OCI-LY7 (cell line): ENCODE data around the gene ARHGEF1. TPM values are rescaled to one million over a fixed set of nuclear protein-coding genes. Genes with fewer than 3 reads are reported as not detected.
A peak's percentile ranks its signal among the peaks of the same experiment; 100 is the strongest.

Experiments
- BruUV-seq: library from RNA; stranded (reverse); fragments of 400-500 nt; replicated peaks from 2 replicates; lab custom pipeline; 2021; lab: Mats Ljungman, UMichigan
- CTCF ChIA-PET: fragments of 300-600 bp; sonication (Branson Sonifier 250); formaldehyde crosslinking; loops from one replicate; lab custom pipeline; 2022; ENCODE audit warnings: antibody characterized with exemption; ENCODE audit not compliant: unreplicated experiment; lab: Charles Lee
- POLR2A ChIA-PET: fragments of 300-600 bp; sonication (Branson Sonifier 250); formaldehyde crosslinking; loops from one replicate; lab custom pipeline; 2022; ENCODE audit warnings: antibody characterized with exemption; lab: Charles Lee
- DNase-seq: peaks from one replicate; pipeline ENCODE4 v3.0.0-alpha.2; 2015; ENCODE audit warnings: low spot score
- H2AFZ ChIP-seq: fragments of 200-600 bp; sonication (generic), shearing (Covaris generic); 2 replicates; pipeline ENCODE4 v1.6.1; 2014; ENCODE audit warnings: mild to moderate bottlenecking, antibody characterized with exemption, low read length, moderate library complexity
- H3K27ac ChIP-seq: fragments of 200-600 bp; sonication (generic); 2 replicates; pipeline ENCODE4 v1.5.1; 2014; ENCODE audit warnings: mixed run types, low read depth, mild to moderate bottlenecking, moderate library complexity, low read length, inconsistent platforms; ENCODE audit not compliant: poor library complexity, severe bottlenecking
- H3K36me3 ChIP-seq: fragments of 200-600 bp; sonication (generic); 2 replicates; pipeline ENCODE4 v1.6.1; 2014; ENCODE audit warnings: mild to moderate bottlenecking, antibody characterized with exemption, low read length, moderate library complexity, mixed read lengths; ENCODE audit not compliant: insufficient read depth
- H3K4me1 ChIP-seq: fragments of 200-600 bp; sonication (generic); 2 replicates; pipeline ENCODE4 v1.5.1; 2014; ENCODE audit warnings: mild to moderate bottlenecking, low read length; ENCODE audit not compliant: insufficient read depth, poor library complexity, severe bottlenecking
- H3K4me2 ChIP-seq: fragments of 200-600 bp; sonication (generic); 2 replicates; pipeline ENCODE4 v1.6.1; 2014; ENCODE audit warnings: mild to moderate bottlenecking, low read length
- H3K4me3 ChIP-seq: fragments of 200-600 bp; sonication (generic); 2 replicates; pipeline ENCODE4 v1.5.1; 2014; ENCODE audit warnings: mild to moderate bottlenecking, low read depth, low read length; ENCODE audit not compliant: poor library complexity, severe bottlenecking
- H3K79me2 ChIP-seq: fragments of 200-600 bp; sonication (generic); 2 replicates; pipeline ENCODE4 v1.6.1; 2016; ENCODE audit warnings: low read depth, mild to moderate bottlenecking, low read length, moderate library complexity, mixed read lengths; ENCODE audit not compliant: insufficient read depth
- H3K9me2 ChIP-seq: fragments of 200-600 bp; sonication (generic); 2 replicates; pipeline ENCODE4 v1.6.1; 2016; ENCODE audit warnings: mild to moderate bottlenecking, low read length, mixed read lengths; ENCODE audit not compliant: insufficient read depth
- H3K9me3 ChIP-seq: fragments of 200-600 bp; sonication (generic); 2 replicates; pipeline ENCODE4 v1.6.1; 2014; ENCODE audit warnings: mild to moderate bottlenecking, mixed run types, low read length, mixed read lengths
- H4K20me1 ChIP-seq: fragments of 200-600 bp; sonication (generic); 2 replicates; pipeline ENCODE4 v1.6.1; 2014; ENCODE audit warnings: mild to moderate bottlenecking, antibody characterized with exemption, low read length, moderate library complexity, mixed read lengths; ENCODE audit not compliant: insufficient read depth
- EZH2phosphoT487 ChIP-seq: fragments of 200-600 bp; sonication (generic); IDR thresholded peaks from 2 replicates; pipeline ENCODE4 v1.6.1; 2018; ENCODE audit warnings: low read depth, borderline replicate concordance, mild to moderate bottlenecking, mixed run types, antibody characterized with exemption, low read length, moderate library complexity, mixed read lengths
- intact Hi-C: fragments of 100-400 bp; cut with micrococcal nuclease; formaldehyde crosslinking; loops from one replicate; pipeline ENCODE4 v1.10.0; 2022; ENCODE audit not compliant: unreplicated experiment
- total RNA-seq, 2 experiments: library from RNA; depleted of rRNA in 1 of 2; stranded (reverse); fragments of >200 nt in 1 of 2; shearing (Covaris generic) in 1 of 2; gene quantifications; 2 replicates each; pipeline ENCODE4 v1.2.3, GENCODE V29; 2014 to 2022
- TF ChIP-seq, protein P1 (sequence below): fragments of 200-600 bp; sonication (generic); conservative IDR thresholded peaks from 2 replicates; pipeline ENCODE4 v1.5.1; 2014; ENCODE audit warnings: mild to moderate bottlenecking, antibody characterized with exemption, low read length, moderate library complexity, mixed read lengths

Gene ARHGEF1
- total RNA-seq, 2 experiments from 2014 or later, result 96.9 to 297 TPM

DNA sequence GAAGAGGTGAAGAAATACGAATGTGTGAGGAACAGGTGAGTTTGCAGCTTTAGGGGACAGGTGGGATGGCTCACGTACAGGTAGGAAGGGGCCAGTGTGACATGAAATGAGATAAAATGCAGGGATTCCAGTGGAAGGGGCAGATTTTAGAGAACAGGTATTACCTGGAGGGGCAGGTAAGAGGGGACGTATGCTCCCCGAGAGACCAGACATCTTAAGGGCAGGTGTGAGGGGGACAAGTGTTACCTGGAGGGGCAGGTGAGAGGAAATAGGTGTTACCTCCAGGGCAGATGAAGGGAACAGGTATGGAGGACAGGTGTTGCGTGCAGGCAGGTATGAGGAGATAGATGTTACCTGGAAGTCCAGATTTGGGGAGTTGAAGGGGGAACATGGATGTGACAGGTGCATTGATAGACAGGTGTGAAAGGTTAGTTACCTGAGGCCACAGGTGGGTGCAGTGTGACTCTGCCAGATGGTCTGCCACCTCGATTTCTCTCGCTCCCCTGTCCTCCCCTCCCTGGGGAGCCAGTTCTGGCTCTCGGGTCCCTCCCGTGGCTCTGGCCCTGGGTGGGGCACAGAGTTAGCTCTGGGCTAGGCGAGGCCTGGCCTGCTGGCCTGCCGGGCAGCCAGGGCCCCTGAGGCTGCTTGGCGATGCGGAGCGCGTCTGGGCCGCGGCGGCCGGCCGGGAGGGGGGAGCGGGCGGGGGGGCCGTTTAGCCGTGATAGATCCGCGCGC is 43.2 kb downstream of the ARHGEF1 start:
- no TSS peak for BruUV-seq
- POLR2A ChIA-PET, result no interaction called here
- CTCF ChIA-PET, result no interaction called here
- TF ChIP-seq, protein P1, sequence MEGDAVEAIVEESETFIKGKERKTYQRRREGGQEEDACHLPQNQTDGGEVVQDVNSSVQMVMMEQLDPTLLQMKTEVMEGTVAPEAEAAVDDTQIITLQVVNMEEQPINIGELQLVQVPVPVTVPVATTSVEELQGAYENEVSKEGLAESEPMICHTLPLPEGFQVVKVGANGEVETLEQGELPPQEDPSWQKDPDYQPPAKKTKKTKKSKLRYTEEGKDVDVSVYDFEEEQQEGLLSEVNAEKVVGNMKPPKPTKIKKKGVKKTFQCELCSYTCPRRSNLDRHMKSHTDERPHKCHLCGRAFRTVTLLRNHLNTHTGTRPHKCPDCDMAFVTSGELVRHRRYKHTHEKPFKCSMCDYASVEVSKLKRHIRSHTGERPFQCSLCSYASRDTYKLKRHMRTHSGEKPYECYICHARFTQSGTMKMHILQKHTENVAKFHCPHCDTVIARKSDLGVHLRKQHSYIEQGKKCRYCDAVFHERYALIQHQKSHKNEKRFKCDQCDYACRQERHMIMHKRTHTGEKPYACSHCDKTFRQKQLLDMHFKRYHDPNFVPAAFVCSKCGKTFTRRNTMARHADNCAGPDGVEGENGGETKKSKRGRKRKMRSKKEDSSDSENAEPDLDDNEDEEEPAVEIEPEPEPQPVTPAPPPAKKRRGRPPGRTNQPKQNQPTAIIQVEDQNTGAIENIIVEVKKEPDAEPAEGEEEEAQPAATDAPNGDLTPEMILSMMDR, result no peak
- no peak for TF ChIP-seq EZH2phosphoT487
- H3K9me2 ChIP-seq, result no peaks in the 10 kb centered on the region
- H3K36me3 ChIP-seq, result 0 out of 2 replicates have a peak, but pooled peaks cover 2% of the 10 kb centered on the region
- no peaks in the 10 kb centered on the region for H3K9me3 ChIP-seq
- H3K4me2 ChIP-seq, result no peak overlapping the region
- H3K4me1 ChIP-seq, result peaks cover 53% of the 10 kb centered on the region
- H4K20me1 ChIP-seq, result no peaks in the 10 kb centered on the region
- no peak overlapping the region for H2AFZ ChIP-seq
- DNase-seq, result no peak
- H3K79me2 ChIP-seq, result no peaks in the 10 kb centered on the region
- H3K4me3 ChIP-seq, result no peak overlapping the region
- no peak overlapping the region for H3K27ac ChIP-seq
- intact Hi-C loops, result no loop called here

DNA sequence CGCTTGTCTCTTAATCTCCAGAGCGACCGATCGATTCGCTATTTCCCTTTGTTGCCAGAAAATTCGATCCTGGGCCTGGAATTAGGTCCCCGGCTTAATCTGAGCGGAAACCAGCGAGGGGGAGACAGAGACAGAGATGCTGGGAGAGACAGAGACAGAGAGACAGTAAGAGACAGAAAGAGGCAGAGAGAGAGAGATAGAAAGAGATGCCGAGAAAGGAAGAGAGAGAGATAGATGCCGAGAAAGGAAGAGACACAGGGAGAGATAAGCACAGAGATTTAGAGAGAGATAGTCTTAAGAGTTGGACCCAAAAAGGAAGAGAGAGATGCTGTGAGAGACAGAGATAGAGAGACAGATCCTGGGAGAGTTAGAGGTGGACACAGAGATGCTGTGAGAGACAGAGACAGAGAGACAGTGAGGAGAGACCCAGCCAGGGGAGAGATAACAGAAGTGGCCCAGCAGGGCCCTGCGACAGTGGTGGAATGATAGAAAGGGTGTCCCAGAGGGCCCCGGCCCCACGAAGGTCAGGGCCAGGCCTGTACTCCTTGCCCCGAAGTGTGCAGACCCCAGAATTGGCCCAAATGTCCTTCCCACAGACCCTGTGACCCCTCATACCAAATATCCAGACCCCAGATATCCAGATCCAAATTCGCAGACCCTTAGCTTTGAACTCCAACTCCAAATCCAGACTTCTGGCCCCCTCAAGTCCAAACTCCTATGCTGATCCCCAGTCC is 43.9 kb downstream of the ARHGEF1 start:
- H3K4me2 ChIP-seq, result peak overlapping the region; percentile 98
- H3K4me1 ChIP-seq, result peaks cover 56% of the 10 kb centered on the region
- 0 out of 2 replicates have a peak, but pooled peaks cover 2% of the 10 kb centered on the region for H3K36me3 ChIP-seq
- H3K79me2 ChIP-seq, result no peaks in the 10 kb centered on the region
- no peaks in the 10 kb centered on the region for H4K20me1 ChIP-seq
- H3K27ac ChIP-seq, result no peak overlapping the region
- no peak for TF ChIP-seq EZH2phosphoT487
- TF ChIP-seq, protein P1, result no peak
- no peak for DNase-seq
- no peaks in the 10 kb centered on the region for H3K9me2 ChIP-seq
- no peak overlapping the region for H2AFZ ChIP-seq
- POLR2A ChIA-PET, result interaction anchor here (0.6 to 1.7 kb wide), 2 partner anchors 17 to 189 kb away, joined by 3 to 7 read pairs; no protein-coding TSS in a partner anchor
- peak overlapping the region; percentile 72 for H3K4me3 ChIP-seq
- no TSS peak for BruUV-seq
- CTCF ChIA-PET, result no interaction called here
- no peaks in the 10 kb centered on the region for H3K9me3 ChIP-seq
- intact Hi-C loops, result no loop called here
